Fibroblast of lung (primary cell): ENCODE measurements around the gene CD82.

Experiments
- EZH2 ChIP-seq: IDR thresholded peaks from 2 replicates; pipeline ENCODE4 v1.5.1; 2012; ENCODE audit warnings: low read length, control low read depth, mild to moderate bottlenecking; ENCODE audit errors: missing control alignments
- TF ChIP-seq, protein P1 (sequence below), 2 donors: IDR thresholded peaks in 1 of 2; conservative IDR thresholded peaks in 1 of 2; 1 replicate in 1 of 2; 2 replicates in 1 of 2; pipeline ENCODE4 v1.5.1; 2011 to 2012; ENCODE audit warnings: low read length in 2 of 2, control low read depth in 1 of 2, inconsistent platforms in 1 of 2, low read depth in 1 of 2, mild to moderate bottlenecking in 1 of 2

- TF ChIP-seq, protein P1, sequence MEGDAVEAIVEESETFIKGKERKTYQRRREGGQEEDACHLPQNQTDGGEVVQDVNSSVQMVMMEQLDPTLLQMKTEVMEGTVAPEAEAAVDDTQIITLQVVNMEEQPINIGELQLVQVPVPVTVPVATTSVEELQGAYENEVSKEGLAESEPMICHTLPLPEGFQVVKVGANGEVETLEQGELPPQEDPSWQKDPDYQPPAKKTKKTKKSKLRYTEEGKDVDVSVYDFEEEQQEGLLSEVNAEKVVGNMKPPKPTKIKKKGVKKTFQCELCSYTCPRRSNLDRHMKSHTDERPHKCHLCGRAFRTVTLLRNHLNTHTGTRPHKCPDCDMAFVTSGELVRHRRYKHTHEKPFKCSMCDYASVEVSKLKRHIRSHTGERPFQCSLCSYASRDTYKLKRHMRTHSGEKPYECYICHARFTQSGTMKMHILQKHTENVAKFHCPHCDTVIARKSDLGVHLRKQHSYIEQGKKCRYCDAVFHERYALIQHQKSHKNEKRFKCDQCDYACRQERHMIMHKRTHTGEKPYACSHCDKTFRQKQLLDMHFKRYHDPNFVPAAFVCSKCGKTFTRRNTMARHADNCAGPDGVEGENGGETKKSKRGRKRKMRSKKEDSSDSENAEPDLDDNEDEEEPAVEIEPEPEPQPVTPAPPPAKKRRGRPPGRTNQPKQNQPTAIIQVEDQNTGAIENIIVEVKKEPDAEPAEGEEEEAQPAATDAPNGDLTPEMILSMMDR (conservative IDR thresholded peaks at IDR 0.05 in 1 of 2, IDR thresholded peaks at IDR 0.05 in 1 of 2; ENCODE audit: low read depth in 1 of 2, low read length in 2 of 2), result no peak
- no peak for TF ChIP-seq EZH2
These were observed 69.2 kb downstream of the CD82 start for GRCh38 chr11:44634401-44635281.
